ENCODE data around the gene ISLR2.
"Not testable (repeated sequence)": the region's sequence is repeated elsewhere in the genome, so short reads cannot be mapped to it uniquely, and the experiment has no call there.

GRCh38 chr15:74096753-74097474 is 33.5 kb upstream of the ISLR2 start:
- TF ChIP-seq CTCF, POLR2A (IDR thresholded peaks at IDR 0.05): not testable (repeated sequence)

All from upper lobe of left lung (tissue), 4 donors.